OCI-LY7 (cell line): ENCODE measurements around the gene NTRK3. TPM values are rescaled to one million over a fixed set of nuclear protein-coding genes. Genes with fewer than 3 reads are reported as not detected.

Experiments used
- BruUV-seq: library from RNA; stranded (reverse); fragments of 400-500 nt; replicated peaks from 2 replicates; lab custom pipeline; 2021; lab: Mats Ljungman, UMichigan
- CTCF ChIA-PET: fragments of 300-600 bp; sonication (Branson Sonifier 250); formaldehyde crosslinking; loops from one replicate; lab custom pipeline; 2022; ENCODE audit warnings: antibody characterized with exemption; ENCODE audit not compliant: unreplicated experiment; lab: Charles Lee
- POLR2A ChIA-PET: fragments of 300-600 bp; sonication (Branson Sonifier 250); formaldehyde crosslinking; loops from one replicate; lab custom pipeline; 2022; ENCODE audit warnings: antibody characterized with exemption; lab: Charles Lee
- DNase-seq: peaks from one replicate; pipeline ENCODE4 v3.0.0-alpha.2; 2015; ENCODE audit warnings: low spot score
- H2AFZ ChIP-seq: fragments of 200-600 bp; sonication (generic), shearing (Covaris generic); 2 replicates; pipeline ENCODE4 v1.6.1; 2014; ENCODE audit warnings: mild to moderate bottlenecking, antibody characterized with exemption, low read length, moderate library complexity
- H3K27ac ChIP-seq: fragments of 200-600 bp; sonication (generic); 2 replicates; pipeline ENCODE4 v1.5.1; 2014; ENCODE audit warnings: mixed run types, low read depth, mild to moderate bottlenecking, moderate library complexity, low read length, inconsistent platforms; ENCODE audit not compliant: poor library complexity, severe bottlenecking
- H3K36me3 ChIP-seq: fragments of 200-600 bp; sonication (generic); 2 replicates; pipeline ENCODE4 v1.6.1; 2014; ENCODE audit warnings: mild to moderate bottlenecking, antibody characterized with exemption, low read length, moderate library complexity, mixed read lengths; ENCODE audit not compliant: insufficient read depth
- H3K4me1 ChIP-seq: fragments of 200-600 bp; sonication (generic); 2 replicates; pipeline ENCODE4 v1.5.1; 2014; ENCODE audit warnings: mild to moderate bottlenecking, low read length; ENCODE audit not compliant: insufficient read depth, poor library complexity, severe bottlenecking
- H3K4me2 ChIP-seq: fragments of 200-600 bp; sonication (generic); 2 replicates; pipeline ENCODE4 v1.6.1; 2014; ENCODE audit warnings: mild to moderate bottlenecking, low read length
- H3K4me3 ChIP-seq: fragments of 200-600 bp; sonication (generic); 2 replicates; pipeline ENCODE4 v1.5.1; 2014; ENCODE audit warnings: mild to moderate bottlenecking, low read depth, low read length; ENCODE audit not compliant: poor library complexity, severe bottlenecking
- H3K79me2 ChIP-seq: fragments of 200-600 bp; sonication (generic); 2 replicates; pipeline ENCODE4 v1.6.1; 2016; ENCODE audit warnings: low read depth, mild to moderate bottlenecking, low read length, moderate library complexity, mixed read lengths; ENCODE audit not compliant: insufficient read depth
- H3K9me2 ChIP-seq: fragments of 200-600 bp; sonication (generic); 2 replicates; pipeline ENCODE4 v1.6.1; 2016; ENCODE audit warnings: mild to moderate bottlenecking, low read length, mixed read lengths; ENCODE audit not compliant: insufficient read depth
- H3K9me3 ChIP-seq: fragments of 200-600 bp; sonication (generic); 2 replicates; pipeline ENCODE4 v1.6.1; 2014; ENCODE audit warnings: mild to moderate bottlenecking, mixed run types, low read length, mixed read lengths
- H4K20me1 ChIP-seq: fragments of 200-600 bp; sonication (generic); 2 replicates; pipeline ENCODE4 v1.6.1; 2014; ENCODE audit warnings: mild to moderate bottlenecking, antibody characterized with exemption, low read length, moderate library complexity, mixed read lengths; ENCODE audit not compliant: insufficient read depth
- CTCF ChIP-seq: fragments of 200-600 bp; sonication (generic); conservative IDR thresholded peaks from 2 replicates; pipeline ENCODE4 v1.5.1; 2014; ENCODE audit warnings: mild to moderate bottlenecking, antibody characterized with exemption, low read length, moderate library complexity, mixed read lengths
- EZH2phosphoT487 ChIP-seq: fragments of 200-600 bp; sonication (generic); IDR thresholded peaks from 2 replicates; pipeline ENCODE4 v1.6.1; 2018; ENCODE audit warnings: low read depth, borderline replicate concordance, mild to moderate bottlenecking, mixed run types, antibody characterized with exemption, low read length, moderate library complexity, mixed read lengths
- intact Hi-C: fragments of 100-400 bp; cut with micrococcal nuclease; formaldehyde crosslinking; loops from one replicate; pipeline ENCODE4 v1.10.0; 2022; ENCODE audit not compliant: unreplicated experiment
- total RNA-seq, 2 experiments: library from RNA; depleted of rRNA in 1 of 2; stranded (reverse); fragments of >200 nt in 1 of 2; shearing (Covaris generic) in 1 of 2; gene quantifications; 2 replicates each; pipeline ENCODE4 v1.2.3, GENCODE V29; 2014 to 2022

NTRK3 gene
- total RNA-seq, 2 experiments from 2014 or later, result 0.50 to 2.5 TPM

- Histone ChIP-seq H3K4me1 (no peaks in the 10 kb centered on the region), H3K27ac (no peak overlapping the region), H3K79me2 (no peaks in the 10 kb centered on the region), H3K9me3 (no peaks in the 10 kb centered on the region), H3K4me2 (no peak overlapping the region), H3K9me2 (no peaks in the 10 kb centered on the region), H4K20me1 (no peaks in the 10 kb centered on the region), H3K4me3 (no peak overlapping the region), H2AFZ (no peak overlapping the region), H3K36me3 (no peaks in the 10 kb centered on the region)
- TF ChIP-seq EZH2phosphoT487 (no peak), CTCF (no peak)
- DNase-seq, result no peak
- ChIA-PET CTCF (no interaction called here), POLR2A (interaction anchor here (0.9 kb wide), 1 partner anchor 12 kb away, joined by 3 read pairs; no protein-coding TSS in a partner anchor)
- no TSS peak for BruUV-seq
- intact Hi-C loops, result no loop called here
Measured at GRCh38 chr15:88234711-88235110, 21.8 kb downstream of the NTRK3 start.

- Histone ChIP-seq H3K4me1 (no peaks in the 10 kb centered on the region), H3K79me2 (no peaks in the 10 kb centered on the region), H4K20me1 (no peaks in the 10 kb centered on the region), H3K9me3 (no peaks in the 10 kb centered on the region), H3K36me3 (no peaks in the 10 kb centered on the region), H3K27ac (no peak overlapping the region), H2AFZ (no peak overlapping the region), H3K4me3 (no peak overlapping the region), H3K9me2 (no peaks in the 10 kb centered on the region), H3K4me2 (no peak overlapping the region)
- intact Hi-C loops, result no loop called here
- POLR2A ChIA-PET, result interaction anchor here (0.9 kb wide), 1 partner anchor 13 kb away, joined by 3 read pairs; no protein-coding TSS in a partner anchor
- BruUV-seq, result no TSS peak
- DNase-seq, result no peak
- CTCF ChIA-PET, result no interaction called here
- no peak for TF ChIP-seq EZH2phosphoT487
- no peak for TF ChIP-seq CTCF
Measured at GRCh38 chr15:88233921-88234320, 22.6 kb downstream of the NTRK3 start.

- DNase-seq, result no peak
- Histone ChIP-seq H4K20me1 (no peaks in the 10 kb centered on the region), H3K27ac (no peak overlapping the region), H3K9me2 (no peaks in the 10 kb centered on the region), H3K4me3 (no peak overlapping the region), H3K4me1 (no peaks in the 10 kb centered on the region), H3K79me2 (no peaks in the 10 kb centered on the region), H3K4me2 (no peak overlapping the region), H3K9me3 (no peaks in the 10 kb centered on the region), H2AFZ (no peak overlapping the region), H3K36me3 (no peaks in the 10 kb centered on the region)
- ChIA-PET POLR2A (no interaction called here), CTCF (no interaction called here)
- no TSS peak for BruUV-seq
- TF ChIP-seq EZH2phosphoT487 (no peak), CTCF (no peak)
- intact Hi-C loops, result no loop called here
Measured at GRCh38 chr15:88232771-88233201, 23.8 kb downstream of the NTRK3 start.
